Osteoblast (primary cell): Measurements from ENCODE around the gene KRTAP9-6. TPM values are rescaled to one million over a fixed set of nuclear protein-coding genes. Genes with fewer than 3 reads are reported as not detected.
"Not testable (repeated sequence)": the region's sequence is repeated elsewhere in the genome, so short reads cannot be mapped to it uniquely, and the experiment has no call there.

Experiments used
- DNase-seq: peaks from one replicate; pipeline ENCODE4 v3.0.0; 2011; ENCODE audit warnings: low spot score, mixed read lengths; ENCODE audit not compliant: insufficient read length; ENCODE audit errors: missing footprints
- H2AFZ ChIP-seq: 2 replicates; pipeline ENCODE4 v1.6.0; 2011; ENCODE audit warnings: mild to moderate bottlenecking, low read length
- H3K27ac ChIP-seq: 2 replicates; pipeline ENCODE4 v1.5.1; 2011; ENCODE audit warnings: mild to moderate bottlenecking, low read depth, low read length, moderate library complexity
- H3K27me3 ChIP-seq: 2 replicates; pipeline ENCODE4 v1.6.0; 2012; ENCODE audit warnings: mild to moderate bottlenecking, control low read depth, inconsistent platforms, low read length, moderate library complexity; ENCODE audit not compliant: insufficient read depth
- H3K36me3 ChIP-seq: 2 replicates; pipeline ENCODE4 v1.5.1; 2011; ENCODE audit warnings: mild to moderate bottlenecking, low read length, control low read depth, moderate library complexity; ENCODE audit not compliant: insufficient read depth
- H3K4me1 ChIP-seq: 2 replicates; pipeline ENCODE4 v1.5.1; 2011; ENCODE audit warnings: mild to moderate bottlenecking, low read length, control low read depth, moderate library complexity; ENCODE audit not compliant: insufficient read depth
- H3K4me2 ChIP-seq: 2 replicates; pipeline ENCODE4 v1.6.0; 2011; ENCODE audit warnings: mild to moderate bottlenecking, low read length; ENCODE audit not compliant: insufficient read depth
- H3K4me3 ChIP-seq: fragments of 200-600 bp; sonication (generic); 3 replicates; pipeline ENCODE4 v1.5.1; 2012; ENCODE audit warnings: mild to moderate bottlenecking, low read length, inconsistent platforms; ENCODE audit not compliant: insufficient read depth
- H3K79me2 ChIP-seq: 2 replicates; pipeline ENCODE4 v1.6.0; 2012; ENCODE audit warnings: mild to moderate bottlenecking, low read length, control low read depth, inconsistent platforms; ENCODE audit not compliant: insufficient read depth
- H3K9me3 ChIP-seq: 2 replicates; pipeline ENCODE4 v1.5.1; 2011; ENCODE audit warnings: low read depth, low read length, control low read depth
- H4K20me1 ChIP-seq: 2 replicates; pipeline ENCODE4 v1.6.0; 2012; ENCODE audit warnings: mild to moderate bottlenecking, low read length, control low read depth; ENCODE audit not compliant: insufficient read depth
- CTCF ChIP-seq: IDR thresholded peaks from 2 replicates; pipeline ENCODE4 v1.5.1; 2011; ENCODE audit warnings: mild to moderate bottlenecking, low read depth, low read length, moderate library complexity; ENCODE audit errors: extremely low read depth
- total RNA-seq: library from RNA; depleted of rRNA; stranded (reverse); fragments of >200 nt; gene quantifications from 2 replicates; pipeline ENCODE4 v1.2.3, GENCODE V29; 2012

The KRTAP9-6 gene
- total RNA-seq, 1 donor = not detected

GRCh38 chr17:41230094-41230493 lies 35.1 kb upstream of the KRTAP9-6 start:
- Histone ChIP-seq H3K27me3 (peaks cover 3% of the 10 kb centered on the region), H3K27ac (no peak overlapping the region)

GRCh38 chr17:41231731-41232130 lies 33.4 kb upstream of the KRTAP9-6 start:
- H3K36me3 ChIP-seq = no peaks in the 10 kb centered on the region
- H3K27ac ChIP-seq = no peak overlapping the region
- H3K4me2 ChIP-seq = no peak overlapping the region
- peaks cover 3% of the 10 kb centered on the region for H3K27me3 ChIP-seq
- H3K9me3 ChIP-seq = no peaks in the 10 kb centered on the region
- no peaks in the 10 kb centered on the region for H3K4me1 ChIP-seq
- DNase-seq = no peak
- no peaks in the 10 kb centered on the region for H4K20me1 ChIP-seq
- TF ChIP-seq CTCF = no peak
- no peaks in the 10 kb centered on the region for H3K79me2 ChIP-seq
- no peak overlapping the region for H3K4me3 ChIP-seq
- no peak overlapping the region for H2AFZ ChIP-seq

More at GRCh38 chr17:41230094-41230493, 35.1 kb upstream of the KRTAP9-6 start:
- Histone ChIP-seq H3K4me1 (no peaks in the 10 kb centered on the region), H3K36me3 (no peaks in the 10 kb centered on the region), H3K9me3 (no peaks in the 10 kb centered on the region), H3K4me3 (no peak overlapping the region), H3K4me2 (no peak overlapping the region), H2AFZ (no peak overlapping the region), H3K79me2 (no peaks in the 10 kb centered on the region), H4K20me1 (no peaks in the 10 kb centered on the region)
- TF ChIP-seq CTCF = no peak
- DNase-seq = no peak

GRCh38 chr17:41232399-41233105 lies 32.6 kb upstream of the KRTAP9-6 start, which contains the start of gene KRTAP9-3:
Gene KRTAP9-3 (plus strand): TSS chr17:41232449. CDS start chr17:41232502, 53 bp downstream.
- H3K79me2 ChIP-seq, H2AFZ ChIP-seq, H3K27ac ChIP-seq, DNase-seq, H3K9me3 ChIP-seq, H3K36me3 ChIP-seq, H3K4me3 ChIP-seq, H3K4me1 ChIP-seq, H4K20me1 ChIP-seq, H3K27me3 ChIP-seq, H3K4me2 ChIP-seq: not testable (repeated sequence)

- H3K36me3 ChIP-seq, H2AFZ ChIP-seq, DNase-seq, H4K20me1 ChIP-seq, H3K4me3 ChIP-seq, H3K9me3 ChIP-seq, H3K4me2 ChIP-seq, H3K4me1 ChIP-seq, H3K27ac ChIP-seq, H3K27me3 ChIP-seq, H3K79me2 ChIP-seq: not testable (repeated sequence)
Observed at GRCh38 chr17:41237116-41237515, 28.1 kb upstream of the KRTAP9-6 start.

- H3K79me2 ChIP-seq, H3K4me1 ChIP-seq, H3K36me3 ChIP-seq, H2AFZ ChIP-seq, H3K9me3 ChIP-seq, H4K20me1 ChIP-seq, H3K27ac ChIP-seq, DNase-seq, H3K4me3 ChIP-seq, H3K4me2 ChIP-seq, H3K27me3 ChIP-seq: not testable (repeated sequence)
Observed at GRCh38 chr17:41237949-41238437, 27.2 kb upstream of the KRTAP9-6 start, which contains the start of gene KRTAP9-8. Gene KRTAP9-8 (plus strand): TSS chr17:41237999. CDS start chr17:41238052, 53 bp downstream.

GRCh38 chr17:41246995-41247787 lies 18.0 kb upstream of the KRTAP9-6 start:
- H3K4me1 ChIP-seq = not testable (repeated sequence)

GRCh38 chr17:41249637-41250240 lies 15.4 kb upstream of the KRTAP9-6 start, which contains the start of gene KRTAP9-4:
Gene KRTAP9-4 (plus strand): TSS chr17:41249687. CDS start chr17:41249721, 34 bp downstream.
- not testable (repeated sequence) for H3K36me3 ChIP-seq, DNase-seq, H3K27me3 ChIP-seq, H3K4me1 ChIP-seq, H3K27ac ChIP-seq, H3K4me2 ChIP-seq, H3K9me3 ChIP-seq, H2AFZ ChIP-seq, H4K20me1 ChIP-seq, H3K4me3 ChIP-seq, H3K79me2 ChIP-seq

More at GRCh38 chr17:41246995-41247787, 18.0 kb upstream of the KRTAP9-6 start:
- not testable (repeated sequence) for H3K4me3 ChIP-seq, H3K36me3 ChIP-seq, H3K27me3 ChIP-seq, H3K27ac ChIP-seq, DNase-seq, H2AFZ ChIP-seq, H3K79me2 ChIP-seq, H3K9me3 ChIP-seq, H4K20me1 ChIP-seq, H3K4me2 ChIP-seq
